ENCODE results near the gene DNLZ.

DNLZ gene

DNA sequence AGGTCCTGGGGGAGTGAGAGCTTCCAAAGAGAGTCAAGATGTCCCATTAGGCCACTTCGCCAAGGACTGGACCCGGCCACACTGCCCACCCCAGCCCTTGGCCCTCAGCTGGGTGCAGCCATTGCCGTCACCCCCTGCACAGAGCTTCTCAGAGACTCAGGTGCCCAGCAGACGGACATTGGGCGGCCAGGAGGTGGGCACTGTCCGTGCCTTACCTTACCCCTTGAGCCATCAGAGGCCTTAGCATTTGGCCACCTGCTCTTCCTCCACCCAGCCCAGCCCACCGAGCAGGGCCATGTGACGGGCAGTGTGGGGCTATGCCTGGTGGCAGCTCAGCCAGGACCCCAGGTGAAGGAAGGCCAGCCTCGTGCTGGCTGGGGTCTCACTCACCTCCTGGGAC, 3.3 kb upstream of the DNLZ start:
- no peak overlapping the region for H3K27ac ChIP-seq
- TF ChIP-seq, protein P1, sequence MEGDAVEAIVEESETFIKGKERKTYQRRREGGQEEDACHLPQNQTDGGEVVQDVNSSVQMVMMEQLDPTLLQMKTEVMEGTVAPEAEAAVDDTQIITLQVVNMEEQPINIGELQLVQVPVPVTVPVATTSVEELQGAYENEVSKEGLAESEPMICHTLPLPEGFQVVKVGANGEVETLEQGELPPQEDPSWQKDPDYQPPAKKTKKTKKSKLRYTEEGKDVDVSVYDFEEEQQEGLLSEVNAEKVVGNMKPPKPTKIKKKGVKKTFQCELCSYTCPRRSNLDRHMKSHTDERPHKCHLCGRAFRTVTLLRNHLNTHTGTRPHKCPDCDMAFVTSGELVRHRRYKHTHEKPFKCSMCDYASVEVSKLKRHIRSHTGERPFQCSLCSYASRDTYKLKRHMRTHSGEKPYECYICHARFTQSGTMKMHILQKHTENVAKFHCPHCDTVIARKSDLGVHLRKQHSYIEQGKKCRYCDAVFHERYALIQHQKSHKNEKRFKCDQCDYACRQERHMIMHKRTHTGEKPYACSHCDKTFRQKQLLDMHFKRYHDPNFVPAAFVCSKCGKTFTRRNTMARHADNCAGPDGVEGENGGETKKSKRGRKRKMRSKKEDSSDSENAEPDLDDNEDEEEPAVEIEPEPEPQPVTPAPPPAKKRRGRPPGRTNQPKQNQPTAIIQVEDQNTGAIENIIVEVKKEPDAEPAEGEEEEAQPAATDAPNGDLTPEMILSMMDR (conservative IDR thresholded peaks at IDR 0.05), result no peak

DNA sequence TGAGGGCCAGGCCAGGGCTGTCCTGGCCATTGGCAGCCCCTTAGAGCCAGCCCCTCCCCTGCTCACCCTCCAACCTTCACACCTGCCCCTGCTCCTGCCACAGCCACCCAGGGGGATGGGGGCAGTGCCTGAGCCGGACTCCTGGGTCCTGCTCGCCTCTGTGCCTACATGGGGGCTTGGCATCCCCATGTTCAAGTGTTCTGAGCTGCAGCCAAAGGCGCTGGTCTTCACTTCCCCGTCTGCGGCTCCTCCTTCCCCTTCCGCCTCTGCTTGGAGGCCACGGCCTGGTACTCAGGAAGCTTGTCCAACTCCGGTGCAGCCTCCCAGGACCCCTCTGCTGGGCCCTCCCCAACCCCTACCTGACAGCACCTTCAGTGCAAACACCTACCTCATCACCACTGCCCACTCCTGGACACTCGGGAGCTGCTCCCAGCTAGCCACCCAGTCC, 2.3 kb upstream of the DNLZ start:
- TF ChIP-seq, protein P1 (conservative IDR thresholded peaks at IDR 0.05), result no peak
- H3K27ac ChIP-seq, result no peak overlapping the region

DNA sequence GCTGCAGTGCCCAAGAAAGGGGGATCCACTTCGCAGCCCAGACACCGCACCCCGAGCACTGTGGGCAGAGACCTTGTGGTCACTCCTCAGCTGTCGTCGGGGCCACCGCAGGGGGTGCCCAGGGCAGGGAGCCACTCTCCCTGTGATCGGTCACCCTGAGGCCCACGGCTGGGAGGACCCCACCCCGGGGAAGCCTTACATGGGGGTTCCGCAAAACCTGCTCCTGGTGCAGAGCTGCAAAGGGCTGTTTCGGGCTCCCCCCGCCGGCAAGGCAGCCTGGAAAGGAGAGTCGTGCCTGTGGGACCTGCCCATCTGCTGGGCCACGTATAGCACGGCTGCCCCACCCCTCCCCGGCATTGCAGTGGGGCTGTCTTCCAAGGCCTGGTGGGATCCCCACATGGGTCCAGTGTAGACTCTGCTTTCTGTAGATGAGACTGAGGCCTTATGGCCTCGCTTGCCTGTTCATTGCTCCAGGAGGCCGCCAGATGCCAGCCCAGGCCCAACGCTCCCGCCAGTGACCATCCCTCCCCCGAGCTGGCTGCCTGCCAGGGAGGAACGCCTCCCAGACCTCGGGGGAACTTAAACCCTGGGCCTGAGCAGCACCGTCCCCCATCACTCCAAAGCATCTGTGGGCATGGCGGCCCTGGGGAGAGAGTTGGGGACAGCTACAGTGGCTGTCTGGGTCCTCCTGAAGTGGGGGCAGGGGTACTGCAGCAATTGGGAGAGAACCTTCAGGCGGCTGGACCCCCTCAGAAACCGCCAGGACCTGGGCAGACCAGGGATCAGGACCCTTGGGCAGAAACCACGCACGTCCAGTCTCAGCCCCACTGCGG, 1.6 kb upstream of the DNLZ start:
- H3K27ac ChIP-seq, result no peak overlapping the region
- TF ChIP-seq, protein P1 (conservative IDR thresholded peaks at IDR 0.05), result no peak

DNA sequence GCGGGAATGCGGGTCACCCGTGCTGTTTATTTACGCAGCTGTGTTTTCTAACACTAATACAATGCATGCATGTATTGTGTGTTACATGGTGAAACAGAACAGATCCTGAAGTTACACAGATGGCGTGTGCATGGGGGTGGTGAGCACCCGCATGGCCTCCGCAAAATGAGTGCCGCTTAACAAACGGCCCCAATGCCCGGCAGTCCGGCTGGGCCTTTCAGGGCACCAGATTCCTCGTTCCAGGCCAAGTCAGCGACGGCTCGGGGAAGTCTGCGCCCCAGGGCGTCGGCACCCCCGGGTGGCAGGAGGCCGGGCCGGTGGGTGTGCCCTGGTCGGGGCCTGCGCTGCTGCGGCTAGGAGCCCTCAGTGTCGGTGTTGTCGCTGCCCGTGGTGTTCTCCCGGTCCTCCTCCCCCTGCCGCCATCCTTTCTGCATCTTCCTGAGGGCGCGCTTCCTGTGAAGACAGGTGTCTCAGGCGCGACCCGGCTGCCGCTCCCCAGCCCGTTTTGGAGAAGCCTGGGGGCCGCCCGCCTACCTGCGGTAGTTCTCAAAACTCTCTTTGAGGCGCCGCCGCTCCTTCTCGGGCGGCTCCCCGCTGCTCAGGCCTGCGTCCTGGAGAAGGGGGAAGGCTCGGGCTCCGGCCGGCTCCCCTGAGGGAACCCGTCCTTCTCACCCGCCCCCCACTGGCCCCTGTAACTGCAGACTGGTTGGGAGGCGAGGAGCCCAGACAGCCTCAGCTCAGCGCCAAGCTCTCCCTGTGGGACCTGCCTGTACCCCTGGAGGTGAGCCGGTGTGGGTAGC, 605 bp upstream of the DNLZ start:
- TF ChIP-seq, protein P1 (conservative IDR thresholded peaks at IDR 0.05), result no peak; the same call in 1 of the 2 replicates
- H3K27ac ChIP-seq, result peak overlapping the region; percentile 93

DNA sequence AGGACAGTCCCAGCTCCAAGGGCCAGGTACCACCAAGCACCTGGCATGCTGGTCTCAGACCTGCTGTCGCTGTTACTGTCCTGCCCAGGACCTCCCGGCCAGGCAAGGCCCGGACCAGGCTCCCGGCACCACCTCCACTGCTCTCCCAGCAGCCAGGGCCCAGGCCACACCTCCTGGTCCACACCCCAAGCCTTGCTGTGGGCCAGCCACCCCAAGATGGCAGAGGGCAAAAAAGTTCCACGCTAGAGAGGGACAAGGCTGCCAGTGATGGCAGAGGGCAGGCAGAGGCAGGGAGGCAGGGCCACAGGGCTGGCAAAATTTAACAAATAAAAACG, 1.1 kb downstream of the DNLZ start:
- H3K27ac ChIP-seq, result peak overlapping the region; percentile 93
- TF ChIP-seq, protein P1 (conservative IDR thresholded peaks at IDR 0.05), result no peak

DNA sequence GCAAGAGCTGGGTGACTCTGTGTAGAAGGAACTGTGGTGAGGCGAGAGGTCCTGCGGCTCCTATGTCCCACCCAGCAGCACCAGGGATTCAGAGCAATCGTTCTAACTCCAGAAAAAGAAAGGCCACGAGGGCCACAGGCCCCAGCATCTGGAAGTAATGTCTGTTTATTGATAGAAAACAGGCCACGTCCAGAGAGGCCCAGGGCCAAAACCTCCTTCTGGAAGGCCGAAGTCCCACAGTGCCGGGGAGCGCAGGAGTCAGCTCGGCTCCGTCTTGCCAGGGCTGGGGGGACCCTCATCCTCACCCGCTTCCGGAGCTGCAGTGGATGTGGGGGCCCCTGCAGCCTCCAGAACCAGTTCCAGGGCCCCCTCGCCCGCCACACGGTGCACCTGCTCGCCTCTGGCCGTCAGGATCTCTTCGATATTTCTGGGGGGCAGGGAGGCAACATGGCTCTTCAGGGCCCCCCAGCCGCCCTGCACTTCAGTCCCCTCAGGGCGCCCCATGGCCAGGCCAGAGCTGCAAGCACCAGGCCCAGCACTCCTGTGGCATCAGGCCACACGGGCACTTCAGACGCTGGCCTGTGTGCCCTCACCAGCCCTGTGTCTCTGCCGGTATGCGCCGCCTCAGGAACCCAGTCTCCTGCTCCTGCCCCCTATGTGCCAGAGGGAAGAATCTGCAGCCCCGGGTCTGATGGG, 1.6 kb downstream of the DNLZ start:
- peak overlapping the region; percentile 93 for H3K27ac ChIP-seq
- TF ChIP-seq, protein P1 (conservative IDR thresholded peaks at IDR 0.05), result no peak

Data from VCaP (cell line).